DMS53 (cell line): ENCODE measurements around the gene BCL11B.

ENCODE experiments used
- DNase-seq: peaks from one replicate; lab custom pipeline; 2025; lab: John Stamatoyannopoulos, UW

Gene BCL11B

GRCh38 chr14:99181804-99182520 is 90.0 kb downstream of the BCL11B start:
- DNase-seq: no peak

DNA sequence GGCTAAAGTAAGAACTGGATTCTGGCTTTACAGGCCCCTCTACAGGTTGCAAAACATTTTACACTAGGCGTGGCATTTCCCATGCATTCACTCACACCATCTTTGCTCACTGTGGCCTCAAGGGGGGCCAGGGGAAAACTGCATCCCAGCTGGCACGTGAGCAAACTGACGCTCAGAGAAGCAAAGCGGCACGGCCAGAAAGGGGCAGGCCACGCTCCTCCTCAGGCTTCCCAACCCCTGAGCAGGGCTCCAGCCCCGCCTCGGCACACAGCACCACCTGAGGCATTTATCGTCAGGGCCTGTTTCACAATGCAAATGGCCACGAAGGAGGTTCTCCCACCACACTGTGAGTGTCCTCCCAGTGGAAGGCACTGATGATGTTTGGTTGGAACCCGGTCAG is 90.8 kb downstream of the BCL11B start:
- no peak for DNase-seq

GRCh38 chr14:99179946-99180345 is 92.1 kb downstream of the BCL11B start:
- DNase-seq: no peak

DNA sequence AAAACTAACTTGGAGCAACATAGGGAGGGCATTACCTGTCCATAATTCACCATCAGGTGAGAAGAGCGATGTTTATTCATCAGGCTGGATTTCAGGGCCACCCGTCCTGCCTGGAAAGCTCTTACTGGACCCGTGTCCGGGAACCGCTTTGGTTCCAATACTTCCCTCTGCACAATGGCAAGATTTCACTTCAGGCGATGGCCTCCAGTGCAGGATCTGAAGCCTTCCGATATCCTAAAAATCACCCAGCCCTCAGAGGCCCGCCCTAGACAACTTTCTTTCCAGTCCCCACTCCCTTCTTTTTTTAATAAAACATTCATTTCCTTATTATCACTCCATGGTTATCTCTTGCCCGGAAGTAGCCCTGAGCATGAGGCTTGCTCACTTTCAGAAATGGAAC is 92.5 kb downstream of the BCL11B start:
- no peak for DNase-seq

GRCh38 chr14:99177886-99178835 is 93.8 kb downstream of the BCL11B start:
- DNase-seq: no peak

DNA sequence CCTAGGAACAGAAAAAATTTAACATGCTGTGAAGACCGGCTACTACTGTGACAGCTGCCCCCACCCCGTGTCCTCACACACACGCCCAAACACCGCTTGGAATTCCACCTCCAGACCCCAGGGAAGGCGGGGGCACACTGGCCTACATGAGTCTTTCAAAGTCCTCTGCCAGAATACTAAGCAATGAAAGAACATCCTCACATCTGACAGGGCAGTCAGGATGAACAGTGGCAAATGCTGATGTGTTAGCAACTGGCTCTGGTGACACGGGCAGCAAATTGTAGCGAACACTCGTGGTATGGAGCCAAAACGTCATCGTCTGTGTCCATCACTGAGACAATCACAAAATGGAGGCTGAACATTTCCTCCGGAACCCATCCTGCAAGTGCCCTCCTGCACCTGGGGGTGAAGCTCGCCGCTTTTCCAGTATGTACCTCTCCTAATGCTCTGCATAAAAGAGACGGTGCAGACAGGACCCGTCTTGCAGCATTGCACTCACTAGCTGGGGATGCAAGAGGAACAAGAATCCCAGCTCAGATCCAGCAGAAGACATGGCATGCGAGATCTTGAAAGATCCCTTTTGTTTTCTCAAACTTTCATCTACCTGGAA is 94.8 kb downstream of the BCL11B start:
- no peak for DNase-seq

DNA sequence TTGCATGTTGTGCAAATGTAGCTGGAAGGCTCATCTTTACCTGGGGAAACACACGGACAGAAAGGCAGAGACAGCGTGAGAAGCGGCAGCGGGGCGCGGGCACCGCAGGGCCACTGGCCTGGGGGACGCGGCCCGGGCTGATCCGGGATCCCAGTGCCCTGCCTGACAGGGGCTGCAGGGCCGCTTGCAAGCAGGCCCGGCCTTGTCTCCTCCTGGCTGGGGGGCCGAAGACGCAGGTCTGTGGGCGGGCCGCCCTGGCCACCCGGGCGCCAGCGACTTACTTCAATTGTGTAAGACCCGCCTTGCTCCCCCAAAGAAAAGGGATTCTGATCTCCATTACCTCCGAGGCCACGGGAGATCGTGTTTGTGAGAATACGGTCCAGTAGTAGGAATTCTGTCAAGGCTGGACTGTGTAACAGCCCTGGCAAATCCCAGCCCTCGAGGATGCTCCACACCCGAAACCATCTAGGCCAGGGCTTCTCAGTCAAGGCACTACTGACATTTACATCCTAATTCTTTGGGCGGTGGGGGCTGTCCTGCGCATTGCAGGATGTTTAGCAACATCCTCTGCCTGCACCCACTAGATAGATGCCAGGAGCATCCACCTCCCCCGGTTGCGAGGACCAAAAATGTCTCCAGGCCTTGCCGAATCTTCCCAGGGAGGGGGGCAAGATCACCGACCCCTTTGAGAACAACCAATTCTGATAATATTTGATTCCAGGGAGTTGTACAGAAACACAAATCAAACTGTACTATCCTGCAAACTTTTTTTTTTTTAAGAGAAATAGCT is 95.6 kb downstream of the BCL11B start:
- DNase-seq: no peak

DNA sequence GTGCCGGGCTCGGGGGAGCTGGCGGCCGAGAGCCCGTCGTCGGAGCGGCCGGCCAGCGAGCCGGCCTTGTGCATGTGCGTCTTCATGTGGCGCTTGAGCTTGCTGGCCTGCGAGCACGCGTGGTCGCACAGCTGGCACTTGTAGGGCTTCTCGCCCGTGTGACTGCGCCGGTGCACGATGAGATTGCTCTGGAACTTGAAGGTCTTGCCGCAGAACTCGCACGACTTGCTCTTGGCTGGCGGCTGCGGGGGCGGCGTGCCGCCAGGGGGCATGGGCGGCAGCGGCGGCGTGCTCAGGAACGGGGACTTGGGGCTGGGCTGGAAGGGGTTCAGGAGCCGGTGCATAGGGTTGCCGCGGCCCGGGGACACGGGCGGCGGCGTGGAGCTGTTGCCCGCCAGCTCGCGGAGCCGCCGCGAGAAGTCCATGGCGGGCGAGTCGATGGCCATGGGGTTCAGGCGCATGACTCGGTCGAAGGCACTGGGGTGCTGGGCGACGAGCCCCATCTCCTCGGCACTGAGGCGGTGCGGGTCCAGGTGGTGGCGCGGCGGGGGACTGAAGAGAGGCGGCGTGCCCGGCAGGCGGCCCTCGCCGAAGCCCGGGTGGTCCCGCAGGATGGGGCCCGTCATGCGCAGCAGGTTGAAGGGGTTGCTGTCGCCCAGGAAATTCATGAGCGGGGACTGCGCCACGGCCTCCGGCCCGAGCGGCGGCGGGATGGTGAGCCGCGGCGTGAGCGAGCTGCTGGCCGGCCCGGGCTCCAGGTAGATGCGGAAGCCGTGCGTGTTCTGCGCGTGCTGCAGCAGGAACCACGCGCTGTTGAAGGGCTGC is 96.5 kb downstream of the BCL11B start:
- no peak for DNase-seq

DNA sequence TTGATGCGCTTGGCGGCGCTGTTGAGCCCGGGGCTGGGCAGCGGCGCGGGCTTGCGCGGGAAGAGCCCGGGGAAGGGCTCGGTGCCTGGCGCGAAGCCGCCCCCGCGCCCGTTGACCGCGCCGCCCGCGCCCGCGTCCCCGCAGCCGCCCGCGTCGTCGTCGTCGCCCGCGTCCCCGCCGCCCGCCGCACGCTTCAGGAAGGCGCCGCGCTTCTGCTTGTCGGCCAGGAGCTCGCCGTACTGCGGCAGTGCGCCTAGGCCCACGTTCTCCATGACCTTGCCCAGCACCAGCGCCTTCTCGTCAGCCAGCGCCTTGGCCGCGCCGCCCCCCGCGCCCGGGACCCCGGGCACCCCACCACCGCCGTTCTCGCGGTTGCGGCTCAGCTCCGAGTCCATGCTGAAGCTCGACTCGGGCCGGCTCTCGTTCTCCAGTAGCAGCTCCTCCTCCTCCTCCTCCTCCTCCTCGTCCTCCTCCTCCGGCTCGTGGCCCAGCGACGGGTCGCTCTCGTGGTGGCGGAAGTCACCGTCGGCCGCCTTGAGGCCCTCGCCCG is 97.2 kb downstream of the BCL11B start:
- no peak for DNase-seq

DNA sequence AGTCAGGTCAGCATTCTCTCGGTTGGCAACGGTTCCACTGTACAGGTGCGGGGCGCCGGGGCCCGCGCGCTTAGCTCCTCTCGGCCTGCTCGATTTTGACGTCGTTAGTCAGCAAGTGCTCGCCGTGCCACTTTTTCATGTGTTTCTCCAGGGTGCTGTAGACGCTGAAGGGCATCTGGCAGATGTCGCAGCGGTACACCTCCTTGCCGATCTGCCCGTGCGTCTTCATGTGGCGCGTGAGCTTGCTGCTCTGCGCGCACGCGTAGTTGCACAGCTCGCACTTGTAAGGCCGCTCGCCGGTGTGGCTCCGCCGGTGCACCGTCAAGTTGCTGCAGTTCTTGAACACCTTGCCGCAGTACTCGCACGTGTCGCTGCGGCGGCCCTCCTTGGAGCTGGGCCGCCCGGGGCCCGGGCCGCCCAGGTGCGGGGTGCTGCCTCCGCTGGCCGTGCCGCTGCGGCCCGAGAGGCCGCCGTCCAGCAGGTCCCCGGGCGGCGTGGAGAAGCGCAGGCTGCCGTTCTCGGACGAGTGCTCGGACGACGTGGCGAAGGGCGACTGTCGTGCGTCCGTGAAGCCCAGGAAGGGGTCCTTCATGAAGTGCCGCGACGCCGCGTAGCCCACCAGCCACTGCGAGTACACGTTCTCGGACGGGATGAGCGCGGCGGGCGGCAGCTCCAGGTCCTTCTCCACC is 97.8 kb downstream of the BCL11B start:
- no peak for DNase-seq

GRCh38 chr14:99173506-99173905 is 98.5 kb downstream of the BCL11B start:
- DNase-seq: no peak

DNA sequence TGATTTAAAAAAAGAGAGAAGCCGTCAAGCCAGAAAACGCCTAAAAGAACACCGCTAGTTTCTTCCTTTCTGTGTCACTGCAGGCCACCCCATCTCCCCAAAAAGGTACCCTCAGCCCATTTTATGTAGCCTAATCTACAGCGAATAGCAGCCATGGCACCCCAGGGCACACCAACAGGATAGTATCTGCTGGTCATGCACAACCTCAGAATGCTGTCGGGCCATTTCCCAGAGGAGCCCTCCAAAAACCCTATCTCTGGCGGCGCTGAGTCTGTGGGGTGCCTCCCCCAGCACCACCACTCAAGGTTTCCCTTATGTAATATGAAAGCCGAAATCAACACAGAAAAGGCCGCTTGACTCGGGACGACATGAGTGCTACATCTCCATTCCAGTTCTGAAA is 98.9 kb downstream of the BCL11B start:
- no peak for DNase-seq

DNA sequence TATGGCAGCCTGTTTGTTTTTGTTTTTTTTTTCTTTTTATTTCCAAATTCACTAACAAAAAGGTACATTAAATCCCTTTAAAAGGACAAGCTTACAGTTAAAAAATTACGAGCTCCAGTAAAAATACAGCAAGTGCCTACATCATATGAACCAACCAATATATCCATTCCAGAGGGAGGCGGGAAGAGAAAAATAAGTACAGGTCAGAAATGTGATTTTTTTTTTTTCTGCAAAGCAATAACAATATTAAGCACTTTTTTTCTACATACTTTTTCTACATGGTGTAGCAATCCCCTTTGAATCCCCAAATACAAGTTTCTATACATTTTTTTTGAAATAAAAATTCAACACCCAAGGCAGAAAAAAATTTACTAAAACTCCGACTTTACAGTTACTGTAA is 100.6 kb downstream of the BCL11B start:
- DNase-seq: no peak

DNA sequence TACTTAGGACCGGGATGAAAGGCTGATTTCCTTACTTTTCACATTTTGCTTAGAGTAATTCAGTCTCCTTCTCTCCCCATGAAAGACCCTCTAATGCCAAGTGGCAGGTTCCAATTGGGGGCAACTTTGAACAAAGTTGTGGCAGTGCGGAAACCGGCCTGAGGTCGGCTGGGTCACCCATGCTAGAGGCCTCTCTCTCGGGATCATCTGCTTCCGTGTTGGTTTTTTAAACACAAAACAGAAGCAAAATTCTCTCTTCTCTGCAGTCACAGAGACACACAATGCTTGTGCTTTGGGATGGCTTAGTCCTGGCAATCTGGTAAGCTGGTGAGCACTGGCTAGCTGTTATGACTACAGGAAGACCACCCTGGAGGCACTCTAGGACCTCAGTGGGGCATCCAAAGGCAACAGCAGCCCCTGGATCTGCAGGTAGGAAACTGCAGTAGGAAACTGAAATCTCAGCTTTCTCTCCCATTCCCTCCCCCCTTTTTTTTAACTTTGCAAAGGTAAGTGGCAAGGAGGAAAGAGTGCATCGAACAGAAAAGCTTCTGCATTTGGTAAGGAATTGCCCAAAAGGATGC is 102.1 kb downstream of the BCL11B start:
- DNase-seq: no peak

GRCh38 chr14:99168330-99168729 is 103.7 kb downstream of the BCL11B start:
- no peak for DNase-seq

DNA sequence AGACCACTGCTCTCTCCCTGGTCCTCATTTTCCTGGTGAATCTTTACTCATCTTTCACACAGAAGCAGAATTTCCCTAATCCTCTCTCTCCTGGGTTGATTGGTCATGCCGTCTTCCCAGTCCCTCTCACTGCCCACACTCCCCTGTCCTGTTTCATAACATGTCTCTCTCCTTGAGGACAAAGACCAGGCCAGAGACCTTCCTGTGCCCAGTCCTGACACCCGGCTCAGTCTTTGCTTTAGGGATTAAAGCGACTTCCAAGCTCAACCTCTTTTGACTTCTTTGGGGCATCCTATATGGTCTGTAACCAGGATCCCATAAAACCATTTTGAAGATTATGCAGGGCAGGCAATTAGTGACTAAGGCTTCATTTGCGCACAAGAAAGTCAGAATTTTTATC is 105.5 kb downstream of the BCL11B start:
- no peak for DNase-seq

DNA sequence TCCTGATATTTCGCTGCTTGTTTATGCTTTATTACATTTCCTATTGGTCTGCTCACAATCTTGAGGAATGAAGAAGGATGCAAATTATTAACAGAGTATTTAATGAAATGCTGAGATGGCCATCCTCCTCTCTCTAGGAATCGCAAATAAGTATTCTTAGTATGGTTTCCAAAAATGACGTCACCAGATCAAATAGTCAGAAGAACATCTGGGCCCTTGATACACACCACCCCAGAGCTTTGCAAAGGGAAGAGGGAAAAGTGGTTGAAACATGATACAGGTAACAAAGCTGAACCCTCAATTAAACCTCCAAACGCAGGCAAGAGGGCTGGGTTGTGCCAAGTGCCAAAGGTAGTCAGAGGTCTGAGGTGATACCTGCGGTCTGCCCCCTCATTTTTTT is 107.3 kb downstream of the BCL11B start:
- peak; percentile 10 for DNase-seq

GRCh38 chr14:99163446-99163845 is 108.6 kb downstream of the BCL11B start:
- DNase-seq: no peak

- DNase-seq: no peak
Observed at GRCh38 chr14:99159341-99160340, 112.4 kb downstream of the BCL11B start.
